Natural killer cell treated with Interleukin-12 subunit alpha and Interleukin-12 subunit beta and Interleukin-15 and Interleukin-18, amount 100 ng/mL, for 72 hours (primary cell): ENCODE data around the gene PPP4R1. TPM values are rescaled to one million over a fixed set of nuclear protein-coding genes. Genes with fewer than 3 reads are reported as not detected.
A peak's percentile ranks its signal among the peaks of the same experiment; 100 is the strongest.
"Not testable (repeated sequence)": the region's sequence is repeated elsewhere in the genome, so short reads cannot be mapped to it uniquely, and the experiment has no call there.

ENCODE experiments used
- ATAC-seq, 2 donors: fragments of 150-1000 bp; cut with Tn5 transposase in 1 of 2; sonication (Bioruptor Pico), chemical (Tn5 transposase) in 1 of 2; 2 replicates each; pipeline ENCODE4 v1.10.0; 2021
- DNase-seq: peaks from one replicate; pipeline ENCODE4 v3.0.0; 2022; ENCODE audit warnings: low spot score
- H3K27ac Mint-ChIP-seq, 2 donors: 1 replicate in 1 of 2; 2 replicates in 1 of 2; pipeline ENCODE4 v1.8.0; 2022; ENCODE audit warnings: mixed read lengths in 2 of 2, mild to moderate bottlenecking in 1 of 2, moderate library complexity in 1 of 2
- H3K27me3 Mint-ChIP-seq, 2 donors: 1 replicate in 1 of 2; 2 replicates in 1 of 2; pipeline ENCODE4 v1.8.0; 2022; ENCODE audit warnings: mixed read lengths in 2 of 2
- H3K36me3 Mint-ChIP-seq: one replicate; pipeline ENCODE4 v1.8.0; 2022; ENCODE audit warnings: mixed read lengths
- H3K4me1 Mint-ChIP-seq, 2 donors: 1 replicate in 1 of 2; 2 replicates in 1 of 2; pipeline ENCODE4 v1.8.0; 2022; ENCODE audit warnings: low read depth in 2 of 2, mixed read lengths in 2 of 2, mild to moderate bottlenecking in 1 of 2
- H3K4me3 Mint-ChIP-seq: one replicate; pipeline ENCODE4 v1.8.0; 2022; ENCODE audit warnings: mixed read lengths
- H3K9me3 Mint-ChIP-seq: 2 replicates; pipeline ENCODE4 v1.8.0; 2022; ENCODE audit warnings: mixed read lengths
- total RNA-seq, 2 donors: library from RNA; stranded (reverse); gene quantifications; one replicate each; pipeline ENCODE4 v1.2.3, GENCODE V29; 2022

PPP4R1 gene
- total RNA-seq, 2 donors from 2014 or later, result 53.9 to 65.5 TPM

GRCh38 chr18:9615280-9615797, 980 bp upstream of the PPP4R1 start:
- no peaks in the 10 kb centered on the region for H3K27me3 Mint-ChIP-seq

GRCh38 chr18:9613550-9614400, 584 bp downstream of the PPP4R1 start:
- Mint-ChIP-seq H3K36me3 (peaks cover 14% of the 10 kb centered on the region), H3K4me3 (peak overlapping the region; percentile 92), H3K4me1 (peaks cover 41 to 42% of the 10 kb centered on the region in 2 donors), H3K9me3 (no peaks in the 10 kb centered on the region), H3K27me3 (no peaks in the 10 kb centered on the region), H3K27ac (peak overlapping the region; percentile 89 to 96)
- ATAC-seq (peak; percentile 67 to 74), DNase-seq (peak; percentile 66)

More at GRCh38 chr18:9615280-9615797, 980 bp upstream of the PPP4R1 start:
- DNase-seq (no peak), ATAC-seq (no peak)
- Mint-ChIP-seq H3K4me1 (peaks cover 38 to 45% of the 10 kb centered on the region in 2 donors), H3K36me3 (peaks cover 14% of the 10 kb centered on the region), H3K4me3 (peak overlapping the region; percentile 86), H3K9me3 (no peaks in the 10 kb centered on the region), H3K27ac (peak overlapping the region; percentile 53 to 72)

DNA sequence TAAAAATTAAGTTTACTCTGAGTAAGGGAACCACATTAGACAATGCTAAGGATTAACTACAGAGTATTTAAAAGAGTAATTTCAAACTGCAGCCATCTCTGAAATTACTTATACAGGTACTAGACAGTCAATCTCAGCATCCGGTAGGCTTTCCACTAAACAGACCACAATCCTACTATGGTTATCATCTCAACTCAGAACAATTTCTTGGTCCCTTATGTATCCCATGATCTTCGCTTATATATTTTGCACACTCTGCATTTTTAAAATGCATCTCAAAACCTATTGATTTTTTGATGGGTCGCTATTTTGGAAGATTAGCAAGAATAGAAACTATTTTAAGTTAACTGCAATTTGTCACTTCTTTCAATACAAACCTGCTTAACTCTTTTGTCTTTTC, 1.4 kb downstream of the PPP4R1 start:
- no peak for DNase-seq

DNA sequence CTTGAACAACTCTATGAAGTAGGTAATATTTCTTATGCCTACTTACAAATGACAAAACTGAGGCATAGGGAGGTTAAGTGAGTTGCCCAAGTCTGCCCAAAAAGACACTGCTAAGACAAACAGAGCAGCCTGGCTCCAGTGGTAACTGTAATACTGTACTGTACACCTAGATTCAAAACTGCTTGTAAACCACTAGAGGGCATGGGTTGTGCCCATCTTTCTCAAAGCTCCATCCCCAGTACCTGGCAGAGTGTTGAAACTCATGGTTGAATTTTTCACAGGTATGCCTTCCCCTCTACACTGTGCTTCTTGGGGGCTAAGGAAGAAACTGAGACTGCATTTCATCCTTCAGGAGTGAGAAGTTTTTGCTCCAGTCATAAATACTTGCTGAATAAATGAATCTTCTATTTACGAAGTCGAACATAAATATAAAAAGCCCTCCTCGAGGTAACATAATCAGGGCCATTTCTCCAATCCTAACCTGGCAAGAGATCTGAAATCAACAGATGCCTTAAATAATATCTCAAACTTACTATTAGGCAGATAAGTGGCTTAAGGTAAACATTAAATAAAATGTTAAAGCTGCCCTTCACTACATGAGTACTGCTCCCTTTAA, 2.0 kb downstream of the PPP4R1 start:
- DNase-seq, result peak; percentile 62
- H3K36me3 Mint-ChIP-seq, result peaks cover 14% of the 10 kb centered on the region
- H3K9me3 Mint-ChIP-seq, result no peaks in the 10 kb centered on the region
- H3K27ac Mint-ChIP-seq, result peak overlapping the region; percentile 89 to 96
- no peak for ATAC-seq
- H3K4me1 Mint-ChIP-seq, result peaks cover 48 to 51% of the 10 kb centered on the region in 2 donors
- peak overlapping the region; percentile 92 for H3K4me3 Mint-ChIP-seq
- H3K27me3 Mint-ChIP-seq, result no peaks in the 10 kb centered on the region

More for the DNA sequence above, 1.4 kb downstream of the PPP4R1 start:
- Mint-ChIP-seq H3K4me1 (peaks cover 48 to 50% of the 10 kb centered on the region in 2 donors), H3K27me3 (no peaks in the 10 kb centered on the region), H3K4me3 (peak overlapping the region; percentile 92), H3K9me3 (no peaks in the 10 kb centered on the region), H3K36me3 (peaks cover 14% of the 10 kb centered on the region), H3K27ac (peak overlapping the region; percentile 89 to 96)
- ATAC-seq, result peak in 1 of 2 donors; percentile 22

DNA sequence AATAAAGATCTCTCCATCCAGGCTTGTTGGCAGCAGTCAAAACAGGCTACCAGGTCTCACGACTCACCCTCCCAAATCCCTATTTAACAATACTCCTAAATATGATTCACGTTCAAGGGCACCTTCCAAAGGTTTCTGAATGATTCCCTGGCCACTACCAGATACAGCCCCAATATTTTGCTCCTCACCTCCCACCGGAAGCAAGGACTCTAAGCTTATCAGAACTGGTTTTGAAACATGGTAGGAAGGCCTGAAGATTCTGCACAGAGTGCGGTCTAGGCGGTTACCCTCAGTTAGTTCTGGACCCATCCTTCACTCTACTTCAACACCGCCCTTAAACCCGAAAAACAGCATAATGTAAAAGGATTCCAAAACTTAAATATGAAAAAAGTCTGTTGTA, 5.2 kb downstream of the PPP4R1 start:
- DNase-seq (no peak), ATAC-seq (no peak)
- Mint-ChIP-seq H3K9me3 (no peaks in the 10 kb centered on the region), H3K4me1 (peaks cover 44 to 53% of the 10 kb centered on the region in 2 donors), H3K4me3 (no peak overlapping the region), H3K27ac (peak overlapping the region in 1 of 2 donors; percentile 50), H3K27me3 (no peaks in the 10 kb centered on the region), H3K36me3 (peaks cover 14% of the 10 kb centered on the region)

DNA sequence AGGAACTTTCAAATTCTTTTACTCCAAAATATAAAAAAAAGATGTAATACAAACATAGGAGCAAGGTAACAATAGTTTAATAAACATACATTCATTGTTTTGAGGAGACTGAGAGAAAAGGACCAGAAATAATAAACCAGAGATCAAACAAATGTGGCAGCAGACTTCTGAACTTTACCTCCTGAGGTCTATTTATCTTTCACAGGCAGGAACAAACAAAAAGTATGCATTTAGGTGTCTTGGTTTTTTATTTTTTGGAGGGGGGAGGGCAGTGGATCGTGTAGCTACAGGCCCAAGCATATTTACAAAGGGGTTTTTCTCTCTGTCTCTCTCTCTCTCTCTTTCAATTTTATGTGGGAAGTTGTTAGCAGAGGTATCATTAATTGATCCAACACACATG, 5.6 kb downstream of the PPP4R1 start:
- no peak for DNase-seq
- peaks cover 44 to 55% of the 10 kb centered on the region in 2 donors for H3K4me1 Mint-ChIP-seq
- peak overlapping the region in 1 of 2 donors; percentile 31 for H3K27ac Mint-ChIP-seq
- H3K4me3 Mint-ChIP-seq, result no peak overlapping the region
- peaks cover 14% of the 10 kb centered on the region for H3K36me3 Mint-ChIP-seq
- no peaks in the 10 kb centered on the region for H3K9me3 Mint-ChIP-seq
- H3K27me3 Mint-ChIP-seq, result no peaks in the 10 kb centered on the region
- no peak for ATAC-seq

DNA sequence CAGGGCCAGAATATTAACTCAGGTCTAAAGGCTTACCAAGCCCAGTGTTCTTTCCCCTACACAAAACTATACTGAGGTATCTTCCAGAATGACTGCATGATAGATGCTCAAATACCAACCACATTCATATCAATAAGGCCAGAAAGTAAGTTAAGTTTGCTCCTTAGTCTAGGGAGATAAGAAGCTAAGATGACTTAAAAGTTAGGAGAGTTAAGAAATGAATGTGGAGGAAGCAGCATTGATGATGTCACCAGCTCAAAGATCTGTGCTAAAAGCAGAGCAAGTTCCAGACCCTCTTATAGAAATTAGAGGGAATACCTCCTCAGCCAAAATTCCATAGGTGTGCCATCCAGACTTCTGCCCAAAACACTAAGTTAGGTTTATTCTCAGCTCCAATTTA, 6.1 kb downstream of the PPP4R1 start:
- Mint-ChIP-seq H3K27me3 (no peaks in the 10 kb centered on the region), H3K4me1 (peaks cover 39 to 51% of the 10 kb centered on the region in 2 donors), H3K27ac (peak overlapping the region in 1 of 2 donors; percentile 31), H3K9me3 (no peaks in the 10 kb centered on the region), H3K4me3 (no peak overlapping the region), H3K36me3 (peaks cover 12% of the 10 kb centered on the region)
- peak in 1 of 2 donors; percentile 41 for ATAC-seq
- DNase-seq, result no peak

GRCh38 chr18:9607111-9607510, 7.2 kb downstream of the PPP4R1 start:
- not testable (repeated sequence) for H3K27ac Mint-ChIP-seq, H3K4me3 Mint-ChIP-seq, H3K9me3 Mint-ChIP-seq, DNase-seq, H3K27me3 Mint-ChIP-seq, ATAC-seq, H3K36me3 Mint-ChIP-seq
- peaks cover 30 to 39% of the 10 kb centered on the region in 2 donors for H3K4me1 Mint-ChIP-seq

- no peaks in the 10 kb centered on the region for H3K9me3 Mint-ChIP-seq
Measured at GRCh38 chr18:9606039-9606438, 8.3 kb downstream of the PPP4R1 start.

DNA sequence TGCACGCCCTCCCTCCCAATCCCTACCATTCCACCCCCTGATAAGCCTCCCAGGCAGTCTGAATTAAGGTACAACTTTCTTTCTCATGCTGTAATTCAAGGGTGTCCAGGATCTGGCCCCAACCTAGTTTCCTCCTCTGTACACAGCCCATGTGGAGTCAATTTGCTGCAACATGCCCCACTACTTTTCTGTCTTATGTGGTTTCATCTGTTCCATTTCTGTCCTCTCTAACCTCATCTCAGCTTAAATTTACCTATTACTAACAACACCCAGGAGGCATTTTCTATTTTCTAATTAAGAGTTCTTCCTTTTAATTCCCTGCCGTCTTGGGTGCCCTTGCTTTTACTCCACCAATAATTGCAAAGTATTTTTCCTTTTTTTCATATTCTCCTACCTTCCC, 10.0 kb downstream of the PPP4R1 start:
- DNase-seq, result no peak
- no peaks in the 10 kb centered on the region for H3K9me3 Mint-ChIP-seq
- peaks cover 19 to 27% of the 10 kb centered on the region in 2 donors for H3K4me1 Mint-ChIP-seq
- peaks cover 8% of the 10 kb centered on the region for H3K36me3 Mint-ChIP-seq
- H3K27me3 Mint-ChIP-seq, result no peaks in the 10 kb centered on the region
- no peak overlapping the region for H3K4me3 Mint-ChIP-seq
- no peak for ATAC-seq
- H3K27ac Mint-ChIP-seq, result no peak overlapping the region

More at GRCh38 chr18:9606039-9606438, 8.3 kb downstream of the PPP4R1 start:
- DNase-seq (no peak), ATAC-seq (no peak)
- Mint-ChIP-seq H3K36me3 (peaks cover 1% of the 10 kb centered on the region), H3K27me3 (no peaks in the 10 kb centered on the region), H3K27ac (no peak overlapping the region), H3K4me1 (peaks cover 23 to 31% of the 10 kb centered on the region in 2 donors), H3K4me3 (no peak overlapping the region)

DNA sequence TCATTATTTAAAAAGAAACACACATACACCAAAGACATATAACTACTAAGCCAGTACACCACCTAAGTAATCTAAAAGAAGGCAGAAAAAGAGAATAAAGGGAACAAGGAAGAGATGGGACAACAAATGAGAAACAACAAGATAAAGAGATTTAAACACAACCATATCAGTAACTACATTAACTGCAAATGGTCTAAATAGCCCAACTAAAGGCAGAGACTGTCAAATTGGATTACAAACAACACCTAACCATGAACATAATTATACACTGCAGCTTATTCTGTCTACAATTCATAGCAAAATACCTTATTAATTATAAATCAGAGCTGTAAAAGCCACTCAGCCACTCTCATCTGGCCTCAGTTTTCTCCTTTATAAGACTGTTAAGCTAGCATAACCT, 15.0 kb downstream of the PPP4R1 start:
- DNase-seq, result no peak
- Mint-ChIP-seq H3K4me3 (no peak overlapping the region), H3K4me1 (peaks cover 20 to 34% of the 10 kb centered on the region in 2 donors), H3K9me3 (no peaks in the 10 kb centered on the region), H3K27ac (no peak overlapping the region), H3K27me3 (no peaks in the 10 kb centered on the region), H3K36me3 (peaks cover 24% of the 10 kb centered on the region)
- no peak for ATAC-seq

DNA sequence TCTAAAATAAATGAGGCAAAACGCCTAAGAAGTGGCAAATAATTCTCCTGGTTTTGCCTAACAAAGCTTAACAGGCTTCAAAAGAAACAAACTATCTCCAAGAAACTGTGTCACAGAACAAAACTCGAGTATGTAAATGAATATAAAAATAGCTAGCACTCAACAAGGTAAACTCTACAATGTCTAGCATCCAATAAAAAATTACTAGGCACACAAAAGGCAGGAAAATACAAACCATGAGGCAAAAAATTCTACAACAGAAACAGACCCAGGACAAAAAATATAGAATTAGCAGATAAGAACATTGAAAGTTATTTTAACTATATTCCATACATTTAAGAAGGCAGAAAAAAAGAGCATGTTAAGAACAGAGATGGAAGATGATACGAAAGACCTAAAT, 16.8 kb downstream of the PPP4R1 start:
- Mint-ChIP-seq H3K36me3 (peaks cover 24% of the 10 kb centered on the region), H3K27me3 (no peaks in the 10 kb centered on the region), H3K4me3 (no peak overlapping the region), H3K9me3 (no peaks in the 10 kb centered on the region), H3K27ac (no peak overlapping the region), H3K4me1 (peaks cover 17 to 31% of the 10 kb centered on the region in 2 donors)
- ATAC-seq (no peak), DNase-seq (no peak)

DNA sequence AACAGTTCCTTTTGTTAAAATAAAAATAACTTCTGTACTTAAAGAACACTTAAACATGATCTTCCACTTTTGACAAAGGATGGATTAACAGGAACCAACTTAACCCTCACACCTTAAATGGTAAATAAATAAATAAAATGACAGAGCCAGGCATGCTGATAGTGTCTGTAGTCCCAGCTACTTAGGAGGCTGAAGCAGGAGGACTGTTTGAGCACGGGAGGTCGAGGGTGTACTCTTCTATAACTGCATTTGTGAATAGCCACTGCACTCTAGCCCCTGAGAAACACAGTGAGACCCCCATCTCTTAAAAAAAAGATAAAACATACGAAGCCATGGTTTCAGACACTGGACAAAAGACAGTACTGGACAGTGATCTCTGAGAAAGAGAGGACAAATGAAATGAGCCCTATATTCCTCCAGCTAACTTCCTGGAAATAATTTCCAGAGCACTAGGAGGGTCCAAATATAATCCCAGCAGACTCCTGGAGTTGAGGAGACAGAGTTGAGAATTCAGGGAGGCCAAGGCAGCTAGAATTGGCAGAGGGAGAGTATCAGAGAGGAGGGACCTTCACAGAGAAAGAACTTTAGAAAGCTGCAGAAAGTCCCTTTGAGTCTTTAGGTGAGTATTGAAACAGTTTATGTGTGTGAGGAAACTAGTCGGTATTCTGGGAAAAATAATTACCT, 17.4 kb downstream of the PPP4R1 start:
- DNase-seq (no peak), ATAC-seq (no peak)
- Mint-ChIP-seq H3K4me3 (no peak overlapping the region), H3K9me3 (no peaks in the 10 kb centered on the region), H3K36me3 (peaks cover 30% of the 10 kb centered on the region), H3K4me1 (peaks cover 17 to 31% of the 10 kb centered on the region in 2 donors), H3K27ac (peak overlapping the region; percentile 20 to 47), H3K27me3 (no peaks in the 10 kb centered on the region)
